Upper lobe of left lung (tissue), 6 donors: ENCODE data around the gene ZNF142. TPM values are rescaled to one million over a fixed set of nuclear protein-coding genes. Genes with fewer than 3 reads are reported as not detected.

Experiments
- ATAC-seq, 2 donors: fragments of 200-7000 bp; cut with Tn5 transposase; one replicate each; pipeline ENCODE4 v1.9.1; 2022; ENCODE audit warnings: mild to moderate bottlenecking in 2 of 2, moderate library complexity in 2 of 2; ENCODE audit not compliant: low FRiP score in 2 of 2
- DNase-seq, 2 donors: peaks; one replicate each; pipeline ENCODE4 v3.0.0-alpha.2; 2019 to 2020
- H3K27ac ChIP-seq, 4 donors: fragments of 200-600 bp; sonication (generic); one replicate each; pipeline ENCODE4 v1.5.1; 2016 to 2019
- H3K27me3 ChIP-seq, 4 donors: fragments of 200-600 bp; sonication (generic); one replicate each; pipeline ENCODE4 v1.5.1; 2017 to 2019
- H3K36me3 ChIP-seq, 4 donors: fragments of 200-600 bp; sonication (generic); one replicate each; pipeline ENCODE4 v1.5.1; 2016 to 2019
- H3K4me1 ChIP-seq, 4 donors: fragments of 200-600 bp; sonication (generic); one replicate each; pipeline ENCODE4 v1.5.1; 2018 to 2019
- H3K4me3 ChIP-seq, 4 donors: fragments of 200-600 bp; sonication (generic); one replicate each; pipeline ENCODE4 v1.5.1; 2017 to 2019; ENCODE audit warnings: mild to moderate bottlenecking in 2 of 4, moderate library complexity in 1 of 4
- H3K9me3 ChIP-seq, 4 donors: fragments of 200-600 bp; sonication (generic); one replicate each; pipeline ENCODE4 v1.5.1; 2018 to 2019
- CTCF ChIP-seq, 6 experiments: fragments of 450-650 bp in 4 of 6; fragments of 200-600 bp in 2 of 6; sonication (generic) in 2 of 6; IDR thresholded peaks; one replicate each; pipeline ENCODE4 v1.5.1; 2016 to 2019; ENCODE audit warnings: antibody characterized with exemption in 6 of 6
- EP300 ChIP-seq, 4 donors: sonication (generic); formaldehyde crosslinking; IDR thresholded peaks; one replicate each; pipeline ENCODE4 v1.5.1; 2017; ENCODE audit warnings: antibody characterized with exemption in 4 of 4, control low read depth in 2 of 4
- POLR2A ChIP-seq, 4 donors: fragments of 450-650 bp; IDR thresholded peaks; one replicate each; pipeline ENCODE4 v1.5.1; 2016 to 2017; ENCODE audit warnings: antibody characterized with exemption in 4 of 4, mild to moderate bottlenecking in 2 of 4
- POLR2AphosphoS5 ChIP-seq, 2 donors: sonication (generic); formaldehyde crosslinking; IDR thresholded peaks; one replicate each; pipeline ENCODE4 v1.5.1; 2017; ENCODE audit warnings: antibody characterized with exemption in 2 of 2
- WGBS, 2 donors: methylation state at CpG; one replicate each; pipeline ENCODE4 v1.1.5; 2017 to 2018; 5-methylcytosine and 5-hydroxymethylcytosine counted together
- total RNA-seq, 6 donors: library from RNA; depleted of rRNA in 4 of 6; stranded (reverse); fragments of >200 nt in 4 of 6; gene quantifications; one replicate each; pipeline versions ENCODE4 v1.1.0 to v1.2.1, GENCODE V29; 2016 to 2021
- donor health status: DM: no; HTN: no; CAD: no; lungs with moderate emphysema.
- donor health status: DM: no; HTN: yes; CAD: no; lungs with severe emphysema.

The ZNF142 gene
- total RNA-seq, 6 donors from 2014 or later = 17.1 to 58.7 (median 24.6) TPM

DNA sequence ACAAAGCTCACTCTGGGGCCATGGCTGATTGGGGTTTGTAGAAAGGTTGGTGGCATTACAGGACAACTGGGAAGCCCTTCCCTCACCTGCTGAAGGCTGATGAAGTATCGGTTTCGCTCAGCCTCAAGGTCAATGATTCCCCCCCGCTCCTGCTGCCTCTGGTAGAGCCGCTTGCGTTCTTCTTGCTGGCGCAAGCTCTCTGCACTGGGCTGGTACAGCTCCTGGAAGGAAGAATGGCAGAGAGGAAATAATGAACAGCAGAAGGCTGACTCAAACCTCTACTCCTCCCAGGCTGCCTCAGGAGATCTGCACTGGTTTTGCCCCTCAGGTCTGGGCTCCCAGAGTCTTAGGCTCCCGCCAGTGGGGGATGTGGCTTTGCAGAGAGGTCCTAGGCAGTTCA lies 5.2 kb upstream of the ZNF142 start:
- Histone ChIP-seq H3K4me1 (peaks cover 6 to 10% (median 7%) of the 10 kb centered on the region in 4 donors), H3K27me3 (no peaks in the 10 kb centered on the region), H3K9me3 (no peaks in the 10 kb centered on the region), H3K36me3 (peaks cover 41 to 76% (median 65%) of the 10 kb centered on the region in 4 donors), H3K27ac (no peak overlapping the region), H3K4me3 (no peak overlapping the region)
- ATAC-seq = no peak
- 98 to 100% methylated on average over 6 to 7 of the region's 7 CpGs for WGBS, 2 donors
- DNase-seq = no peak
- TF ChIP-seq EP300 (IDR thresholded peaks at IDR 0.05) (no peak), POLR2AphosphoS5 (IDR thresholded peaks at IDR 0.05) (no peak), POLR2A (IDR thresholded peaks at IDR 0.05) (no peak), CTCF (IDR thresholded peaks at IDR 0.05) (no peak)

GRCh38 chr2:218663901-218664300 lies 4.5 kb upstream of the ZNF142 start:
- H3K27me3 ChIP-seq = no peaks in the 10 kb centered on the region
- ATAC-seq (no peak), DNase-seq (peak in 1 of 2 donors; percentile 56)
- no peak overlapping the region for H3K27ac ChIP-seq
- peaks cover 6 to 10% (median 8%) of the 10 kb centered on the region in 4 donors for H3K4me1 ChIP-seq
- H3K36me3 ChIP-seq = peaks cover 41 to 74% (median 65%) of the 10 kb centered on the region in 4 donors
- TF ChIP-seq EP300 (IDR thresholded peaks at IDR 0.05) = no peak
- no peak for TF ChIP-seq CTCF (IDR thresholded peaks at IDR 0.05)
- no peak for TF ChIP-seq POLR2A (IDR thresholded peaks at IDR 0.05)
- TF ChIP-seq POLR2AphosphoS5 (IDR thresholded peaks at IDR 0.05) = no peak
- H3K4me3 ChIP-seq = no peak overlapping the region
- no peaks in the 10 kb centered on the region for H3K9me3 ChIP-seq
- 96 to 97% methylated on average over 11 to 15 of the region's 15 CpGs for WGBS, 2 donors

DNA sequence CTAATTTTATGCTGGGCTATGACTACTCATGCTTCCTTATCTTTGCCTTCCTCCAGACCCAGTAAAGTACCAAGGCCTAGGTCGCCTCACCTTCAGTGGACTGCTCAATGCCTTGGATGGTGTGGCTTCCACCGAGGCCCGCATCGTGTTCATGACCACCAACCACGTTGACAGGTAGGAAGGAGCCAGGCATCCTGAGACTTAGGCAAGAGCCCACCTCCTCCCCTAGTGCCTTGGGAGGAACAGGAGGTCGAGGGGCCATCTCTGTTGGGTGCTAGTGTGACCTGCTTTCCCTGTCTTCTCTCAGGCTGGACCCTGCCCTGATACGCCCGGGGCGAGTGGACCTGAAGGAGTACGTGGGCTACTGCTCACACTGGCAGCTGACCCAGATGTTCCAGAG lies 3.4 kb upstream of the ZNF142 start:
- no peak for DNase-seq
- Histone ChIP-seq H3K27me3 (no peaks in the 10 kb centered on the region), H3K9me3 (no peaks in the 10 kb centered on the region), H3K36me3 (peaks cover 41 to 64% (median 59%) of the 10 kb centered on the region in 4 donors), H3K4me1 (peaks cover 12 to 21% (median 18%) of the 10 kb centered on the region in 4 donors), H3K27ac (no peak overlapping the region), H3K4me3 (no peak overlapping the region)
- TF ChIP-seq POLR2A (IDR thresholded peaks at IDR 0.05) (no peak), POLR2AphosphoS5 (IDR thresholded peaks at IDR 0.05) (no peak), EP300 (IDR thresholded peaks at IDR 0.05) (no peak), CTCF (IDR thresholded peaks at IDR 0.05) (no peak)
- WGBS, 2 donors = 83 to 94% methylated on average over 1 to 10 of the region's 10 CpGs
- ATAC-seq = no peak

- TF ChIP-seq POLR2A (IDR thresholded peaks at IDR 0.05) = no peak
- no peak for TF ChIP-seq CTCF (IDR thresholded peaks at IDR 0.05)
- no peak for TF ChIP-seq EP300 (IDR thresholded peaks at IDR 0.05)
- no peak for TF ChIP-seq POLR2AphosphoS5 (IDR thresholded peaks at IDR 0.05)
- no peak overlapping the region for H3K4me3 ChIP-seq
- ATAC-seq (no peak), DNase-seq (no peak)
- peaks cover 12 to 22% (median 18%) of the 10 kb centered on the region in 4 donors for H3K4me1 ChIP-seq
- 93 to 94% methylated on average over 7 of the region's 7 CpGs for WGBS, 2 donors
- H3K27me3 ChIP-seq = no peaks in the 10 kb centered on the region
- peaks cover 36 to 62% (median 54%) of the 10 kb centered on the region in 4 donors for H3K36me3 ChIP-seq
- no peaks in the 10 kb centered on the region for H3K9me3 ChIP-seq
- H3K27ac ChIP-seq = no peak overlapping the region
These were observed 3.0 kb upstream of the ZNF142 start for GRCh38 chr2:218662377-218662776.

- H3K4me3 ChIP-seq = peak overlapping the region; percentile 62 to 86 (median 78)
- ATAC-seq (no peak), DNase-seq (no peak)
- peak overlapping the region; percentile 58 to 81 (median 76) for H3K27ac ChIP-seq
- no peaks in the 10 kb centered on the region for H3K9me3 ChIP-seq
- peaks cover 12 to 22% (median 18%) of the 10 kb centered on the region in 4 donors for H3K4me1 ChIP-seq
- WGBS, 2 donors = 14 to 18% methylated on average over 8 of the region's 8 CpGs
- H3K36me3 ChIP-seq = peaks cover 28 to 57% (median 46%) of the 10 kb centered on the region in 4 donors
- no peak for TF ChIP-seq CTCF (IDR thresholded peaks at IDR 0.05)
- TF ChIP-seq POLR2AphosphoS5 (IDR thresholded peaks at IDR 0.05) = no peak
- no peak for TF ChIP-seq EP300 (IDR thresholded peaks at IDR 0.05)
- no peak for TF ChIP-seq POLR2A (IDR thresholded peaks at IDR 0.05)
- no peaks in the 10 kb centered on the region for H3K27me3 ChIP-seq
These were observed 550 bp upstream of the ZNF142 start for GRCh38 chr2:218659988-218660358.
